ENCODE measurements around the gene GABBR2. TPM values are rescaled to one million over a fixed set of nuclear protein-coding genes. Genes with fewer than 3 reads are reported as not detected.

GABBR2 gene
- total and polyA plus RNA-seq, 8 donors: 0.41 to 2.3 (median 0.79) TPM

DNA sequence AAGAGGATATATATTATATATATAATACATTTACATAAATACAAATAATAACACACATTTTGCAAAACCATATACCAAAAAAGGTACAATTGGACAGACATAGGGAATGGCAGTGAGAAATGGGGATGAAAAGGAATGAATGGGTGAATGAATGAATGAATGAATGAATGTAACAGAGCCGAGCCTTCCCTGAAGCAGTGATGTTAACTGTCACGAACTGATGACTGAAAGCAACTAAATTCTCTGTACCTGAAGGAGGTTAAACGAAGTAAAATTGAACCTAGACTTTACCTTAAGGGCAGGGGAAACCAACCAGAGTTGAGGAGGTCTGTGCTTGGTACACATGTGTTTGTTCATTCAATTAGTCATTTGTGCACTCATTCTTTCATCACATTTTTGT, 283.7 kb downstream of the GABBR2 start:
- Histone ChIP-seq H3K36me3 (no peaks in the 10 kb centered on the region), H3K9me3 (peaks cover 0 to 2% of the 10 kb centered on the region in 2 donors), H3K27ac (no peak overlapping the region), H3K4me3 (no peak overlapping the region), H3K27me3 (no peaks in the 10 kb centered on the region), H3K4me1 (peaks cover 0 to 8% of the 10 kb centered on the region in 2 donors)
- no peak for TF ChIP-seq CTCF (IDR thresholded peaks at IDR 0.05)
- no peak for ATAC-seq
- intact Hi-C loops (cut with DNase I): no loop called here
- no peak for DNase-seq

GRCh38 chr9:98419260-98419603, 289.5 kb downstream of the GABBR2 start:
- no peak for DNase-seq
- intact Hi-C loops (cut with DNase I): no loop called here
- H3K36me3 ChIP-seq: no peaks in the 10 kb centered on the region
- H3K4me1 ChIP-seq: no peaks in the 10 kb centered on the region
- no peak overlapping the region for H3K4me3 ChIP-seq
- peaks cover 0 to 2% of the 10 kb centered on the region in 2 donors for H3K9me3 ChIP-seq
- H3K27me3 ChIP-seq: no peaks in the 10 kb centered on the region
- no peak for ATAC-seq
- no peak for TF ChIP-seq CTCF (IDR thresholded peaks at IDR 0.05)
- H3K27ac ChIP-seq: no peak overlapping the region

DNA sequence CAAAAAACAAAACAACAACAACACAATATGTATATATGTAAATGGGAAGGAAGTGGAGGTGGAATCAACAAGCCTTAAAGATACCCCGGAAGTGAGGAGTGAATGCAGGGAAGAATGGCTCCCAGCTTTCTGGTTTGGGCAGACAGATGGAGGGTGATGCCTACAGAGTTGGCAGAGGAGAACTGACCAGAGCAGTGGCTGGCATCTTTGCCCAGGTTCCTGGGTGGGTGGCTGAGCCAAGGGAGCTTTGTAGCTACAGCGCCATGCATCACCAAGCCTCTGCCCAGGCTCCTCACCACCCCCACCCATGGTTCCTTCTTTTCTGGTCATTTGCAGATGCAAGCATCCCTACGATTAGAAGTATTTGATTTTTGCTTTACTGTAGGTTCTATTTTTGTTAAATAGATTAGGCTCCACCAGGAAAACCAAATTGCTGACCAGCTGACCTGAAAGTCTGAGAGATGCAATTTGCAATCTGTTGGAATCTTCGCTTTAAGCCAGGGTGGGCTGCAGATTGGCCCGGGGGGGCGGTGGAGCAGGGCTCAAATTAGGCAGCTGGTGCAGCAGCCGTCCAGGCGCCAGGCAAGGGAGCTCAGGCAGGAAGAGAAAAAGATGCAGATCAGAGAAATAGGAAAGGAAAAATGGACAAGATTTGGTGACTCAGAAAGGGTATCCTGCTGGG, 290.0 kb downstream of the GABBR2 start:
- no peak for DNase-seq
- Histone ChIP-seq H3K27me3 (no peaks in the 10 kb centered on the region), H3K36me3 (no peaks in the 10 kb centered on the region)

DNA sequence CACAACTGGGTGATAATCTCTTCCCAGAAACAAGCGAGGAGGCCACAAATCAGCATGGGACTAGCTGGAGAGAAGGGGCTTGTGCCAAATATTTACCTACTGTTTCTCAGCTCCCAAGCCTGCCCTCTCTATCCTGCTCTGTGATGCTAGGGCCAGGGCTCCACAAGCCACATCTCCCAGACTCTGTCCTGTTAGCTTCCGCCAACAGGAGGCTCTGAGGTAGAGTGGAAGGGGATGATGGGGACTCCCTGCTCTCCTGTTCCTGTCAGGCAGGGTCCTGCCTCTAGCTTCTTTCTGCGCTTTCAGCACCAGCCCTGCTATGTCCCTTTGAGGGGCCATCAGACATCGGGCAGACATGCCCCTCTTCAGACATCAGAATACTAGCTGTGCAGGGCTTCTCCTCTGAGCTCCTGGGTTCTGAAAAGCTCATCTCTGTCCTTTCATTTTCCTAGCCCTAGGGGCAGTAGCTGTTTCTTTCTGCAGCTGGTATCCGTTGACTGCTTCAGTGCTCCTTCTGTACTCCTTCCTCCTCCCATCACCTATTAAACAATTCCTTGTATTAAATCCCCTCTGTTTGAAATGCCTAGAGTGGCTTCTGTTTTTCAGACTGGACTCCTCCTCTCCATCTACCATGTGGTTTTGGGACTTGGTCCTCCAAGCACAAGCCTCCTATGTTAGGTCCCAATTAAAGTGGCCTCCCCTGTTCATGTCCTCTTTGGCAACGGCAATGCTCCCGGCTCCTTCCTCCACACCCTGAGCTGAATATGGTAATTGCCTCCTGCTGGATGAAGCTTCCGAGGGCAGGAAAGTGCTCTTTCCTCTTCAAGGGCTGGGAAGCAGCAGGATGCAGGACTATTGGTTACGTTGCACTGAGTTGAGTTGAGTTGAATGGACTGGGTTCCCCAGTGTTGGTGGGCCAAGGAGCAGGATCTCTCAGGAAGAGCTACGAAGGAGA, 292.2 kb downstream of the GABBR2 start:
- ATAC-seq: no peak

More for the DNA sequence above, 290.0 kb downstream of the GABBR2 start:
- Histone ChIP-seq H3K9me3 (peaks cover 0 to under 1% of the 10 kb centered on the region in 2 donors), H3K4me3 (no peak overlapping the region), H3K4me1 (no peaks in the 10 kb centered on the region), H3K27ac (no peak overlapping the region)
- ATAC-seq: no peak
- no peak for TF ChIP-seq CTCF (IDR thresholded peaks at IDR 0.05)
- intact Hi-C loops (cut with DNase I): no loop called here

More for the DNA sequence above, 292.2 kb downstream of the GABBR2 start:
- DNase-seq: no peak
- Histone ChIP-seq H3K36me3 (no peaks in the 10 kb centered on the region), H3K27me3 (no peaks in the 10 kb centered on the region), H3K27ac (no peak overlapping the region), H3K4me1 (no peaks in the 10 kb centered on the region), H3K9me3 (no peaks in the 10 kb centered on the region), H3K4me3 (no peak overlapping the region)
- intact Hi-C loops (cut with DNase I): no loop called here
- no peak for TF ChIP-seq CTCF (IDR thresholded peaks at IDR 0.05)

Measured in left lung (tissue), 10 donors.